Progenitor cell of endocrine pancreas (in vitro differentiated cells): ENCODE results near the gene DPH1. TPM values are rescaled to one million over a fixed set of nuclear protein-coding genes. Genes with fewer than 3 reads are reported as not detected.

ENCODE experiments used
- DNase-seq: peaks from one replicate; pipeline ENCODE4 v3.0.0; 2021; ENCODE audit warnings: low spot score; ENCODE audit not compliant: unreplicated experiment
- H3K27ac Mint-ChIP-seq: 2 replicates; pipeline ENCODE4 v1.8.0; 2021; ENCODE audit warnings: mild to moderate bottlenecking, moderate library complexity, mixed read lengths
- H3K27me3 Mint-ChIP-seq: 2 replicates; pipeline ENCODE4 v1.8.0; 2021; ENCODE audit warnings: mixed read lengths
- H3K36me3 Mint-ChIP-seq: 2 replicates; pipeline ENCODE4 v1.8.0; 2022; ENCODE audit warnings: mixed read lengths; ENCODE audit not compliant: insufficient read depth
- H3K4me1 Mint-ChIP-seq: 2 replicates; pipeline ENCODE4 v1.8.0; 2021; ENCODE audit warnings: low read depth, mixed read lengths
- H3K4me3 Mint-ChIP-seq: 2 replicates; pipeline ENCODE4 v1.8.0; 2021; ENCODE audit warnings: low read depth, mild to moderate bottlenecking, moderate library complexity, mixed read lengths
- H3K9me3 Mint-ChIP-seq: 2 replicates; pipeline ENCODE4 v1.8.0; 2021; ENCODE audit warnings: low read depth, mixed read lengths
- CTCF ChIP-seq: fragments of 200-600 bp; sonication (generic); IDR thresholded peaks from one replicate; pipeline ENCODE4 v1.5.0; 2021; ENCODE audit warnings: antibody characterized with exemption, mild to moderate bottlenecking; ENCODE audit not compliant: unreplicated experiment
- total RNA-seq: library from RNA; stranded (reverse); gene quantifications from 2 replicates; pipeline ENCODE4 v1.2.1, GENCODE V29; 2021

DPH1 gene
- total RNA-seq, 1 donor from 2014 or later = 39.1 TPM

- no peak for DNase-seq
- Mint-ChIP-seq H3K4me1 (no peaks in the 10 kb centered on the region), H3K27ac (no peak overlapping the region), H3K9me3 (no peaks in the 10 kb centered on the region), H3K27me3 (no peaks in the 10 kb centered on the region), H3K36me3 (peaks cover 12% of the 10 kb centered on the region), H3K4me3 (no peak overlapping the region)
- TF ChIP-seq CTCF = no peak
These were observed 41.1 kb downstream of the DPH1 start for GRCh38 chr17:2071024-2071385.

- Mint-ChIP-seq H3K36me3 (peaks cover 9% of the 10 kb centered on the region), H3K9me3 (no peaks in the 10 kb centered on the region), H3K27ac (no peak overlapping the region), H3K27me3 (no peaks in the 10 kb centered on the region), H3K4me1 (no peaks in the 10 kb centered on the region), H3K4me3 (no peak overlapping the region)
- TF ChIP-seq CTCF = no peak
- no peak for DNase-seq
These were observed 41.7 kb downstream of the DPH1 start for GRCh38 chr17:2071455-2072281.

GRCh38 chr17:2074919-2075318, 45.0 kb downstream of the DPH1 start:
- no peak for TF ChIP-seq CTCF
- Mint-ChIP-seq H3K4me1 (no peaks in the 10 kb centered on the region), H3K9me3 (no peaks in the 10 kb centered on the region), H3K27ac (no peak overlapping the region), H3K4me3 (no peak overlapping the region), H3K27me3 (no peaks in the 10 kb centered on the region), H3K36me3 (peaks cover 16% of the 10 kb centered on the region)
- no peak for DNase-seq

GRCh38 chr17:2075336-2076086, 45.6 kb downstream of the DPH1 start:
- Mint-ChIP-seq H3K27me3 (no peaks in the 10 kb centered on the region), H3K27ac (no peak overlapping the region), H3K4me3 (no peak overlapping the region), H3K36me3 (peaks cover 17% of the 10 kb centered on the region), H3K4me1 (no peaks in the 10 kb centered on the region), H3K9me3 (no peaks in the 10 kb centered on the region)
- DNase-seq = no peak
- no peak for TF ChIP-seq CTCF

- no peak for TF ChIP-seq CTCF
- no peaks in the 10 kb centered on the region for H3K27me3 Mint-ChIP-seq
- no peak overlapping the region for H3K4me3 Mint-ChIP-seq
- peaks cover 17% of the 10 kb centered on the region for H3K36me3 Mint-ChIP-seq
- no peak for DNase-seq
- no peak overlapping the region for H3K27ac Mint-ChIP-seq
- H3K4me1 Mint-ChIP-seq = no peaks in the 10 kb centered on the region
- no peaks in the 10 kb centered on the region for H3K9me3 Mint-ChIP-seq
These were observed 46.4 kb downstream of the DPH1 start for GRCh38 chr17:2076087-2076984.
